CD4-positive, alpha-beta T cell treated with Interleukin-10 for 1 hour (primary cell): ENCODE results near the gene RALGAPA1.
"Not testable (repeated sequence)": the region's sequence is repeated elsewhere in the genome, so short reads cannot be mapped to it uniquely, and the experiment has no call there.

ENCODE experiments used
- DNase-seq: peaks from one replicate; pipeline ENCODE4 v3.0.0-alpha.2; 2020

The RALGAPA1 gene

GRCh38 chr14:35821564-35822411 lies 12.7 kb upstream of the RALGAPA1 start:
- DNase-seq: peak; percentile 50

GRCh38 chr14:35819591-35820540 lies 10.8 kb upstream of the RALGAPA1 start:
- DNase-seq: no peak

- peak; percentile 37 for DNase-seq
Measured at GRCh38 chr14:35818346-35819115, 9.4 kb upstream of the RALGAPA1 start.

GRCh38 chr14:35814371-35815005 lies 5.4 kb upstream of the RALGAPA1 start:
- peak; percentile 86 for DNase-seq

GRCh38 chr14:35810963-35811362 lies 1.9 kb upstream of the RALGAPA1 start:
- DNase-seq: no peak

GRCh38 chr14:35809597-35809996 lies 502 bp upstream of the RALGAPA1 start:
- no peak for DNase-seq

GRCh38 chr14:35808076-35808637 lies 938 bp downstream of the RALGAPA1 start:
- peak; percentile 39 for DNase-seq

GRCh38 chr14:35807131-35807961 lies 1.7 kb downstream of the RALGAPA1 start:
- DNase-seq: no peak

- DNase-seq: no peak
Measured at GRCh38 chr14:35806006-35806907, 2.8 kb downstream of the RALGAPA1 start.

- DNase-seq: no peak
Measured at GRCh38 chr14:35797796-35798195, 11.3 kb downstream of the RALGAPA1 start.

- no peak for DNase-seq
Measured at GRCh38 chr14:35789651-35790050, 19.4 kb downstream of the RALGAPA1 start.

GRCh38 chr14:35786856-35787255 lies 22.2 kb downstream of the RALGAPA1 start:
- no peak for DNase-seq

GRCh38 chr14:35783699-35784098 lies 25.4 kb downstream of the RALGAPA1 start:
- no peak for DNase-seq

GRCh38 chr14:35779368-35779767 lies 29.7 kb downstream of the RALGAPA1 start:
- no peak for DNase-seq

GRCh38 chr14:35777550-35777949 lies 31.5 kb downstream of the RALGAPA1 start:
- not testable (repeated sequence) for DNase-seq

- no peak for DNase-seq
Measured at GRCh38 chr14:35776823-35777222, 32.3 kb downstream of the RALGAPA1 start.

GRCh38 chr14:35776085-35776484 lies 33.0 kb downstream of the RALGAPA1 start:
- not testable (repeated sequence) for DNase-seq

GRCh38 chr14:35766700-35767082 lies 42.4 kb downstream of the RALGAPA1 start:
- DNase-seq: peak; percentile 8

- DNase-seq: no peak
Measured at GRCh38 chr14:35766036-35766699, 42.9 kb downstream of the RALGAPA1 start.
